ENCODE data around the gene LRCOL1. TPM values are rescaled to one million over a fixed set of nuclear protein-coding genes. Genes with fewer than 3 reads are reported as not detected.

The LRCOL1 gene
- total RNA-seq, 1 donor from 2014 or later, result not detected

GRCh38 chr12:132619386-132620112, 9.2 kb upstream of the LRCOL1 start:
- DNase-seq (ENCODE audit: low read depth), result no peak

DNA sequence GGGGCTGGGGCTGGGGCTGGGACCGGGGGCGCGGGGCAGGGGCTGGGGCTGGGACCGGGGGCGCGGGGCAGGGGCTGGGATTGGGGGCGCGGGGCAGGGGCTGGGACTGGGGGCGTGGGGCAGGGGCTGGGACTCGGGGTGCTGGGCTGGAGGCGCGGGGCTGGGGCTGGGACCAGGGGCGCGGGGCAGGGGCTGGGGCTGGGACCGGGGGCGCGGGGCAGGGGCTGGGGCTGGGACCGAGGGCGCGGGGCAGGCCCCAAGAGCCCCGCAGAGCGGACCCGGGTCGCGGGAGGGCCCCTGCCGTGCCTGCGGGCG, 8.6 kb upstream of the LRCOL1 start:
- DNase-seq (ENCODE audit: low read depth), result no peak

- no peak for DNase-seq (ENCODE audit: low read depth)
Observed at GRCh38 chr12:132618683-132619043, 8.3 kb upstream of the LRCOL1 start, which contains the start of gene P2RX2. Gene P2RX2, plus strand, starts transcription at chr12:132618776. Its CDS starts 41 bp downstream, at chr12:132618817.

DNA sequence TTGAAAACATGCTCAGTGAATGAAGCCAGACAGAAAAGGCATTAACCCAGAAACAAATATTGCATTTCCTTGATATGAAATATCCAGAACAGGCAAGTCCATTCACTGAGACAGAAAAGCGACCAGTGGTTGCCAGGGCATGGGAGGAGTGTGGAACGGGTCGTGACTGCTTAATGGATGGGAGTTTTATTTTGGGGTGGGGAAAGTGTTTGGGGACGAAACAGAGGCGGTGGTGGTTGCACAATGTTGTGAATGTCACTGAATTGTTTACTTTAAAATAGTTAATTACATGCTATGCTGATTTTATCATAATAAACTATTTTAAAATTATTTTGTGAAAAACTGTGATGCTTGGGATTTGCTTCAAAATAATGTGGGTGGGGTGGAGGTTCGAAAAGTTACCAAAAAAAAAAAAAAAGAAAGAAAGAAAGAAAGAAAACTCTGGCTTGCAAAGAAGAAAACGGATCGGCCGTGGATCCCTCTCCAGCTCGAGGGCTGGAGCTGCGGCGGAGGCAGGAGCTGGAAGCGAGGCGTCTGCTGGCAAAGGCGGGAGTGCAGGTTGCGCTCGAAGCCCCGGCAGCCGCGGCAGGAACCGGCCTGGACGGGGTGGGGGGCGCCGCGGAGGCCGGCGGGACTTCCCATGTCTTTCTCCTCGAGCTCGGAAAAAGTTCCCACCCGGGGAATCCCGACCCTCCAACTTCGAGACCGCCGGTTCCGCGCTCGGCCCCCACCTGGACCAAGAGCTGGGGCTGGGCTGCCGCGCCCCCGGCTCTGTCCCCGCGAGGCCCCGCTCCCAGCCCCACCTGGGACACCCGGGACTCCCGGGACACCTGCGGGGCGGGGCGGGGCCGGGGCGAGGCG, 7.7 kb upstream of the LRCOL1 start:
- DNase-seq (ENCODE audit: low read depth), result no peak

- DNase-seq (ENCODE audit: low read depth), result no peak
Observed at GRCh38 chr12:132617135-132617701, 6.8 kb upstream of the LRCOL1 start.

DNA sequence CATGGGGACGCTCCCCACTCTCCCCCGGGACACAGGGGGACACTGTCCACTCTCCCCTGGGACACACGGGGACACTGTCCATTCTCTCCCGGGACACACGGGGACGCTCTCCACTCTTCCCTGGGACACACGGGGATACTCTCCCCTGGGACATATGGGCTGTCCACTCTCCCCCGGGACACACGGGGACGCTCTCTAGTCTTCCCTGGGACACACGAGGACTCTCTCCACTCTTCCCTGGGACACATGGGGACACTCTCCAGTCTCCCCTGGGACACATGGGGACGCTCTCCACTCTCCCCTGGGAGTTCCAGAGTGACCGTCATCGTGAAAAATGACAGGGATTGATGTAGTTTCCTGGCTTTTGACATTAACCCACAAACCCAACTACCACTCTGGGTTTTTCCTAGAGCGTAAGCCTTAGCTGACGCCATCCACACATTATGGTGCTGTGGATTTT, 5.2 kb upstream of the LRCOL1 start:
- DNase-seq (ENCODE audit: low read depth), result no peak

GRCh38 chr12:132614861-132615578, 4.6 kb upstream of the LRCOL1 start:
- peak; percentile 81 for DNase-seq (ENCODE audit: low read depth)

DNA sequence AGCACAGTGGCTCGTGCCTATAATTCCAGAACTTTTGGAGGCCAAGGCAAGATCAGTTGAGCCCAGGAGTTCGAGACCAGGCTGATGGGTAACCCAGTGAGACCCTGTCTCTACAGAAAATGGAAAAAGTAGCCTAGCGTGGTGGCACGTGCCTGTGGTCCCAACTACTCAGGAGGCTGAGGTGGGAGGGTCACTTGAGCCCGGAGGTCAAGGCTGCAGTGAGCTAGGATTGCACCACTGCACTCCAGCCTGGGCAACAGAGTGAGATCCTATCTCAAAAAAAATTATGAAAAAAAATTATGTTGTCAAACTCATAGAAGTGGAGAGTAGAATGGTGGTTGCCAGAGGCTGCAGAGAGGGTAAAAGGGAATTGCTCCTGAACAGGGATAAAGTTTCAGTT, 3.6 kb upstream of the LRCOL1 start:
- DNase-seq (ENCODE audit: low read depth), result no peak

GRCh38 chr12:132611620-132612019, 1.2 kb upstream of the LRCOL1 start:
- DNase-seq (ENCODE audit: low read depth), result no peak

- no peak for DNase-seq (ENCODE audit: low read depth)
Observed at GRCh38 chr12:132610866-132611602, 652 bp upstream of the LRCOL1 start.

DNA sequence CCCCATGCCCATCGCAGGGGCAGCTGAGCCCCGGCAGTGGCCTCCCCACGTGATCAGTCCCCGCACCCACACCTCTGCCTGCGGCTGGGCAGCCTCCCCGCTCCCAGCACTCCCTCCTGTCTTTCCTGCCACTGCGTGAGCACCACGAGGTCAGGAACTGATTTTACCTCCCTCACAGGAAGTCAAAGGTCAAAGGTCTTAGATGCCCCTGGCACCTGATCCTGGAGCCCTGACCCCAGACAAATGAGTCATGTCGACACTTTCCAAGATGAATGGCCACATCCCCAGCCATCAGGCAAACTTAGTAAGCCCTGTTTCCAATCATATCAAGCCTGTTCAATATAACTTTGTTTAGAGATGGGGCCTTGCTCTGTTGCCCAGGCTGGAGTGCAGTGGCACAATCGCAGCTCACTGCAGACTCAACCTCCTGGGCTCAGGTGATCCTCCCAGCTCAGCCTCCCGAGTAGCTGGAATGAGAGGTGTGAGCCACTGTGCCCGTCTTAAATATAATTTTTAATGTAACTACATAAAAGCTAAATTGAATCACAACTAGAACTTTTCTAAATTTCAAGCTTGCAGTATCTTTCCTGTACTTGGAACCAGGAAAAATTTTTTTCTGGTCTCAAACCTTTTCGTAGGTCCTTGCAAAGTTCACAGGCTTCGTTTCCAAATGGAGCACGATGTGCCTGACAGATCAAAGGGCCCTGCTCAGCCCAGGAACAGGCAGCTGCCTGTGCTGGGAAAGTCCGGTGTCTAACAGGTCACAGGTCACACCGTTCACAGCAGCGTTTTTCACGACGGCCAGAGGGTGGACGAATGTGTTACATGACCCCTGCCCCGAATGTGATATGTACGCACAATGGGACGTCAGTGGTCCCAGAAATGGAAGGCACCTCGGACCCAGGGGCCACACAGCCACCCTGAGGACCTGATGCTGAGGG, 1.9 kb downstream of the LRCOL1 start:
- no peak for DNase-seq (ENCODE audit: low read depth)

DNA sequence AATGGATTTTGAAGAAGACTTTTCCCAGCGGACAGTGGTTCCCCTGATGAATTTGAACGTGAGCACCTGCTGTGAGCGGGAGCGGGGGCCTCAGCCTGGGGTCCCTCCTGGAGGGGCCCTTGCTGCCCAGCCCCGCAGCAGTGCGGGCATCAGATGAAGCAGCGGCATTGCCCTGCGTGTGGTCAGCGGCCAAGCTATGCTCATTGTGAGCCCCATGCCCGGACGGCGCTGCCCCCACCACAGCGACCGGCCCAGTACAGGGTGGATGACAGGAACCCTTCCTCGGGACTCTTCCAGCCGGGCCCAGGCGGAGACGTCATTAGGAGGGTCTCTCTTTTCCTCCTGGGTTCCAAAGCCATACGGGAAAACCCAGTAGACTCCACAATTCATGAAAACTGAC, 3.5 kb downstream of the LRCOL1 start:
- DNase-seq (ENCODE audit: low read depth), result no peak

- peak; percentile 48 for DNase-seq (ENCODE audit: low read depth)
Observed at GRCh38 chr12:132606466-132606865, 3.9 kb downstream of the LRCOL1 start.

DNA sequence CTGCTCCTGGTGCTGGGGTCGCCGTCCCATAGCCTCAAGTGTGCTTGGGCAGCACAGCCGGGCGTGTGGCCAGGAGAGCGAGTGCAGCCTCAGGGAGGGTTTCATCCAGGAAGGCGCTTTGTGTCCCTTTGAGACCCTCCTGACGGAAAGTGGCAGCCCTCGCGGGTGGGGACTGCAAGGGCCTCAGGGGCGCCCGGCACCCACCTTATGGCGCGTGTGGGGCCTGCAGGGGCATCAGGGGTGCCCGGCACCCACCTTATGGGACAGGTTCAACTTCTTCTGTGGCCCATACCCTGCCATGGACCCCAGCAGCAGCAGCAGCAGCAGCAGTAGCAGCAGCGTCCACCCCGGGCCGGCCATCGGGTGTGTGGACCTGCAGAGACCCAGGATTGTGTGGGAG, 4.5 kb downstream of the LRCOL1 start:
- DNase-seq (ENCODE audit: low read depth), result no peak

DNA sequence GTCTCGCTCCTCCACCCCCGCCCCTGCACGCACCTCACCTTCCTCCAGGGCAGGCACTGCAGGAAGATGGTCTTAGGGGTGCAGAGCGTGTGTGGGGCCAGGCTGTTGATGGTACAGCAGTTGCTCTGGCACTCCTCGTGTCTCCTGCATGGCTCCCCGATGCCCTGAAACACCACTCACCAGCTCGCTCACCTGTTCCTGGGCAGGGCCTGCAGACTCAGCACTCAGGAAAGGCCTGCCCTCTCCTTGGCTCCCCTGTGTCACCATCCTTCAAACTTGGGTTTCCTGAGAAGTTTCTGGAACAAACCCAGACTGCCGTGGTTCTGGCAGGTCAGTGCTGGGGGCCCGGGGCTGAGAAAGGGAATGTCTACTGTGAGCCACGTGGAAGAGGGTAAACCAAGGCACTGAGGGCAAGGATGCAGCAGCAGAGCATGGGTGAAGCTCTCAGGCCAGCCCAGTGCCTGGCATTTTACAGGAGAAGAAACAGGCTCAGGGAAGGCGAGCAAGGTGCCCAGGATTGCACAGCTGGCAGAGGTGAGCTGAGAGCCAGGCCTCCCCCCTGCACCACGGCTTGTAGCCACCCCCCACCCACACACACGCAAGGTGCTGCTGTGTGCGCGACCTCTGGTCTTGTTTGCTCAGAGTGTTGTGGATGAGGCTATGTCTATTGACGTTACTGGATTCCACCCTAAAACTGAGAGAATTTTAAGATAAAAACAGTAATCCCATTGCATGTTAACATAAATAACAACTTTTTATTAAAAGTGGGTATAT, 5.5 kb downstream of the LRCOL1 start:
- DNase-seq (ENCODE audit: low read depth), result no peak

DNA sequence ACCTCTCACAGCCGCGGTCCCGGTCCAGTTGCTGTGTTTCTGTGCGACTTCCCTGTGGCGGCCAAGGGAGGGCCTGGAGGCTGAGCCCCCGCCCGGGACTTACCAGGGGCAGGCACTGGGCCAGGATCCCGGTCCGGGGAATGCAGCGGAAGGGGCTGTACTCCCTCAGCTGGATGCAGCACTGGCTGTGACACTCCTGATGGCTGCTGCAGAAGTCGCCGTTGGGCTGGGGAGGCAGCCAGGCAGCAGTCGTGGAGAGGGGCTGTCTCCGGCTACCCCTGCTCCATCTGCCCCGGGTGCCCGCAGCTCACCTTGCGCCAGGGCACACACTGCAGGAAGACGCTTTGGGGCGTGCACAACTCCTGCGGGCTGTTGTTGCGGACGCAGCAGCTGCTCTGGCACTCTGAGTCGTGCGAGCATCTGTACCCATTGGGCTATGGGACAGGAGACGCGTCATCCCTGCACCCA, 6.2 kb downstream of the LRCOL1 start:
- peak; percentile 33 for DNase-seq (ENCODE audit: low read depth)

GRCh38 chr12:132603240-132604150, 6.9 kb downstream of the LRCOL1 start:
- no peak for DNase-seq (ENCODE audit: low read depth)

All from myocyte (in vitro differentiated cells).